Epithelial cell of proximal tubule (primary cell): ENCODE results near the gene SREBF1. TPM values are rescaled to one million over a fixed set of nuclear protein-coding genes. Genes with fewer than 3 reads are reported as not detected.

ENCODE experiments used
- DNase-seq: peaks from one replicate; pipeline ENCODE4 v3.0.0-alpha.2; 2011; ENCODE audit warnings: low read depth
- H3K4me3 ChIP-seq: 2 replicates; pipeline ENCODE4 v1.5.1; 2011; ENCODE audit warnings: low read depth, mild to moderate bottlenecking, low read length
- CTCF ChIP-seq: conservative IDR thresholded peaks from 2 replicates; pipeline ENCODE4 v1.5.1; 2012; ENCODE audit warnings: low read depth, mild to moderate bottlenecking, low read length
- total RNA-seq: library from RNA; depleted of rRNA; stranded (reverse); fragments of >200 nt; gene quantifications from 2 replicates; pipeline ENCODE4 v1.2.3, GENCODE V29; 2015

Gene SREBF1
- total RNA-seq, 1 donor from 2014 or later, result 58.3 TPM

DNA sequence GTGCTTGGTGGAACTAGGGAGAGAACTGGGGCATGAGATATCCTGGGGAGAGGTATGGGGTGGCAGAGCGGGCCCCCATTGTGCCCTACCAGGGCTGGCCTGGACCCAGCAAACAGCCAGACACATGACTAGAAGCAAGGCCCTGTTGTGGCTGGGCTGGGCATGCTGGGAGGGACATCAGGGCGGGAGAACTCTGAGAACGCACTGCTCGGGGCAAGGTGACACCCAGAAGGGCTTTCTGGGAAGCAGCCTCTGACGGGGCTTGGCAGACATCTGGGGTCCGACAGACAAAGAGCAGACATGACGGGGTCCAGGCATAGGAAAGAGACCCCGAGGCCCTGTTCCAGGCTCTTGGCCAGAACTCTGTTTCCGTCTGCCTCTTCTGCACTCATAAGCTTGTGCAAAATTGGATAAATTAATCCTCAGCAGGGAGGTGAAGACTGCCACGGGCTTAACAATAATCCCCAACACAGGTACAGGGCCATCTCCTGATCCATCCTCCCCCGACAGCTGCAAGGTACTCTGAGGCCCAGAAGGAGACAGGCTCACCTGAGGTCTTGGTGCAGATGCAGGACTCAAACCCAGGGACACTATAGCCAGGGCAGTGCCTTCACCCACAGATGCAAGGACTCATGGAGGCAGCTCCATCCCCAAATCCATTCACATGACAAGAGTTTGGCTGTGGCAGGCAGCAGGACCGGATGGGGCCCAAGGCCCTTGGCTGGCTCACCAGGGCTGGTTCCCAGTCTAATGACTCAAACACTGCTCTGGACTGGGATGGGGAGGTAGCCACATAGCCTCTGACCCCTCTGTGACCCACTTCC, 5.4 kb downstream of the SREBF1 start:
- no peak for TF ChIP-seq CTCF
- H3K4me3 ChIP-seq, result no peak overlapping the region
- DNase-seq, result no peak

- H3K4me3 ChIP-seq, result no peak overlapping the region
- TF ChIP-seq CTCF, result no peak
- no peak for DNase-seq
Observed at GRCh38 chr17:17830740-17831207, 6.0 kb downstream of the SREBF1 start.

DNA sequence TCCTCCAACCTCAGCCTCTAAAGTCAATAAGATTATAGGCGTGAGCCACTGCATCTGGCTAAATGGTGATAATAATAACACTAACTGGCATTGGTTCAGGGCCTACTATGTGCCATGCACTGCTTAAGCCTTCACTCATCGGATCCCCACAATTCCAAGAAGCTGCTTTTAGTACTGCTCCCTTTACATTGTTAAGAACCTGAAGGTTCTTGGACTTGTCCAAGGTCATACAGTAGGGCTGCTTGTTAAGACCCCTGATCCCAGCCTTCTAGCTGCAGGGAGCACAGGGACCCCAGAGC, 6.6 kb downstream of the SREBF1 start:
- no peak for DNase-seq
- no peak for TF ChIP-seq CTCF
- no peak overlapping the region for H3K4me3 ChIP-seq

DNA sequence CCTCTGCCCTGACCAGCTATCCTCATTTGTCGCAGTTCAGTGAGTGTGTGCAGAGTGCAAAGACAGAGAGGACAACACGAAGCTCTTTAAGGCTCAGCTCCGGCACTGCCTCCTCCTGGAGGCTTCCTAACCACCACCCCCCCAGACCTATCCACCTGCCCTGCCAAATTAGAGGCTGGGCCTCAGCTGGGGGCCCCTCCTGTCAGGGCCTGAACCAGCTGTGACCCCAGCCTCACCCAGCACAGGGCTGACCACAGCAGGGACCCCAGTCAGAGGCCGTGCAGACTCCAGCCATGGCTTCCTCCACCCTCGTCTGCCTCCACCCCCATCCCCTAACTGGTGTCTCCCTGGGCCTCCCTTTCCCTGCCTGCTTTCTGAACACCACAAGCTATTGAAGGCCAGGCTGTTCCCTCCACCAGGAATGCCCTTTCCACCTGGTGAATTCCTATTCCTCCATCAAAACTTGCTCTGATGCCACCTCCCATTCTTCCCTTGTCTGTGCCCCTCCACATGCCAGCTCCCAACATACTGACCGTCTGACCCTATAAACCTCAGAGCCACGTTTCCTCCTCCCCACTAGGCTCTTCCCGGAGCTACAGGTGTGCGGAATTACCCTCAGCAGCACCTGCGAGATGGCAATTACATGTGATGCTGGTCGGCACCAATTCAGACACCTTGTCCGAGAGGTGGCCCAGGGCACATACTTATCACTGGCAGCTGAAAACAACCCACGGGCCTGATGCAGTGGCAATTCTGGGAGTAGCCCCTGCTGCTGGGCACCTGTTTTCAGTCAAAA, 8.8 kb downstream of the SREBF1 start:
- DNase-seq, result no peak
- no peak for TF ChIP-seq CTCF

DNA sequence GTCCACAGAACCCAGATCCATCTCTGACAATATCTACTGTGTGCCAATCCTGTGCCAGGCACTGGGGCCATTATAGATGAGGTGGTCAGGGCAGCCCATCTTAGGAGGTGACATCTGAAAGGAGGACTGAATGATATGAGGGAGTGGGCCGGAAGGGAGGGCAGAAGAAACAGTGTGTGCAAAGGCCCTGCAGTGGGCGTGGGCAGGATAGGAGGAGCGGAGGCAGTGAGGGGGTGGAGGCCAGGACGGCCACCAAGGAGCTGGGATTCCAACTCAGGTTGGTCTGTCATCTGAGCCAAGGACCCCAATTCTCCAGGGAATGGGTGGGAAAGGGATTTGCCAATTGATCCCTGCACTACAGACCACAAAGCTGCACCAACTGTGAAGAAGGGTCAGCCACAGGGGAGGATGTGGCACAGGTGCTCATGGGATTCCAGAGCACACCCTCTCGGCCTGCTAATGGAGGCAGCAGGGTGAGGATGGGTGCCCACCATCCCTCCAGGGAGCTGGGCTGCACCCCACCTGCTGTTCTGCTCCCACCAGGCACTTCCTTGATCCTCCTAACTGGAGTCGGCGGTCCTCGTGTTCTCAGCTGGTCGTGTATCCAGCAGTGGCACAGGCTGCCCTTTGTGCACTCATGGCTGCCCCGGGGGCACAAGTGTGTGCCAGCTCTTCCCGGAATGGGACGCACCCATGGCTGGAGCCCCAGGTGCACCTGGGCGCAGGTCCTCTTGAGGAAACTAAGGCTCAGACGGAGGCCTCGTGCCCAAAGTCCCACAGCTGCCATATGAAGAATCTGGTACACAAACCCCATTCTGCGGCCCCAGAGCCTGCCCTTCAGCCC, 9.6 kb downstream of the SREBF1 start:
- TF ChIP-seq CTCF, result no peak
- H3K4me3 ChIP-seq, result no peak overlapping the region
- DNase-seq, result no peak

More for the DNA sequence above, 8.8 kb downstream of the SREBF1 start:
- H3K4me3 ChIP-seq, result no peak overlapping the region

DNA sequence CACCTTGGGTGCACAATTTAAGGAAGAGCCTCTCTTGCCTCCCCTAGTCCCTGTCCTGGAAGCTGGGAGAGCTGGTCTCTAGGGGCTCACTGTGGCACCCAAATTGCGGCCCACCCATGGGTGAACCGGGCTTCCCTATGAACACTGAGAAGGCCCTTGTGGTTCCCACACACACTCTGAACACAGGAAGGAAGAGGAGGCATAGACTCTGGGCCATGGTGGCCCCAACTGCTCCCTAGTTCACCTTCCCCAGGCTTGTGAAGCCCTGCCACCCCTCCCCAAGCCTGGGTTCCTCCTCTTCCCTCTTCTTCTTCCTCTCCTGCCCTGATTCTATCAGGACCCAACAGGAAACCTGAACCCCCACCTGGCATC, 10.5 kb downstream of the SREBF1 start:
- TF ChIP-seq CTCF, result no peak
- no peak overlapping the region for H3K4me3 ChIP-seq
- no peak for DNase-seq
